Nephron progenitor cell (in vitro differentiated cells): ENCODE data around the gene GSN.

Experiments used
- DNase-seq: peaks from one replicate; pipeline ENCODE4 v3.0.0; 2021
- H3K27ac Mint-ChIP-seq: 2 replicates; pipeline ENCODE4 v1.8.0; 2021; ENCODE audit warnings: mild to moderate bottlenecking, moderate library complexity, mixed read lengths
- H3K27me3 Mint-ChIP-seq: 2 replicates; pipeline ENCODE4 v1.8.0; 2021; ENCODE audit warnings: mild to moderate bottlenecking, low read depth, mixed read lengths; ENCODE audit not compliant: poor library complexity
- H3K36me3 Mint-ChIP-seq: 2 replicates; pipeline ENCODE4 v1.8.0; 2021; ENCODE audit warnings: low read depth, mixed read lengths
- H3K4me1 Mint-ChIP-seq: 2 replicates; pipeline ENCODE4 v1.8.0; 2021; ENCODE audit warnings: mixed read lengths
- H3K4me3 Mint-ChIP-seq: 2 replicates; pipeline ENCODE4 v1.8.0; 2021; ENCODE audit warnings: mild to moderate bottlenecking, moderate library complexity, mixed read lengths
- H3K9me3 Mint-ChIP-seq: 2 replicates; pipeline ENCODE4 v1.8.0; 2021; ENCODE audit warnings: mild to moderate bottlenecking, moderate library complexity, mixed read lengths
- CTCF ChIP-seq: fragments of 200-600 bp; sonication (generic); IDR thresholded peaks from 2 replicates; pipeline ENCODE4 v1.5.0; 2021; ENCODE audit warnings: antibody characterized with exemption

The GSN gene

GRCh38 chr9:121222524-121223171 lies 45.3 kb upstream of the GSN start:
- no peak overlapping the region for H3K4me3 Mint-ChIP-seq
- H3K27ac Mint-ChIP-seq: no peak overlapping the region
- H3K9me3 Mint-ChIP-seq: no peaks in the 10 kb centered on the region
- TF ChIP-seq CTCF: peak; percentile 69
- H3K36me3 Mint-ChIP-seq: no peaks in the 10 kb centered on the region
- peak; percentile 13 for DNase-seq
- H3K4me1 Mint-ChIP-seq: peaks cover 20% of the 10 kb centered on the region
- peaks cover 6% of the 10 kb centered on the region for H3K27me3 Mint-ChIP-seq

GRCh38 chr9:121225240-121225639 lies 42.7 kb upstream of the GSN start:
- no peak overlapping the region for H3K27ac Mint-ChIP-seq

GRCh38 chr9:121226175-121226574 lies 41.8 kb upstream of the GSN start:
- H3K27me3 Mint-ChIP-seq: peaks cover 7% of the 10 kb centered on the region
- peaks cover 9% of the 10 kb centered on the region for H3K4me1 Mint-ChIP-seq
- no peak for TF ChIP-seq CTCF
- no peak overlapping the region for H3K4me3 Mint-ChIP-seq
- no peaks in the 10 kb centered on the region for H3K36me3 Mint-ChIP-seq
- H3K9me3 Mint-ChIP-seq: no peaks in the 10 kb centered on the region
- no peak for DNase-seq
- no peak overlapping the region for H3K27ac Mint-ChIP-seq

More at GRCh38 chr9:121225240-121225639, 42.7 kb upstream of the GSN start:
- DNase-seq: no peak
- peaks cover 7% of the 10 kb centered on the region for H3K27me3 Mint-ChIP-seq
- H3K9me3 Mint-ChIP-seq: no peaks in the 10 kb centered on the region
- no peaks in the 10 kb centered on the region for H3K36me3 Mint-ChIP-seq
- peaks cover 18% of the 10 kb centered on the region for H3K4me1 Mint-ChIP-seq
- no peak overlapping the region for H3K4me3 Mint-ChIP-seq
- TF ChIP-seq CTCF: no peak

GRCh38 chr9:121227862-121228261 lies 40.1 kb upstream of the GSN start:
- no peak overlapping the region for H3K4me3 Mint-ChIP-seq
- TF ChIP-seq CTCF: no peak
- no peaks in the 10 kb centered on the region for H3K4me1 Mint-ChIP-seq
- H3K36me3 Mint-ChIP-seq: no peaks in the 10 kb centered on the region
- DNase-seq: no peak
- no peak overlapping the region for H3K27ac Mint-ChIP-seq
- H3K27me3 Mint-ChIP-seq: peaks cover 7% of the 10 kb centered on the region
- no peaks in the 10 kb centered on the region for H3K9me3 Mint-ChIP-seq

- H3K4me1 Mint-ChIP-seq: peaks cover 9% of the 10 kb centered on the region
- no peak overlapping the region for H3K4me3 Mint-ChIP-seq
- no peak for TF ChIP-seq CTCF
- H3K9me3 Mint-ChIP-seq: no peaks in the 10 kb centered on the region
- DNase-seq: no peak
- H3K27me3 Mint-ChIP-seq: peaks cover 7% of the 10 kb centered on the region
- H3K27ac Mint-ChIP-seq: no peak overlapping the region
- no peaks in the 10 kb centered on the region for H3K36me3 Mint-ChIP-seq
Measured at GRCh38 chr9:121230256-121230655, 37.7 kb upstream of the GSN start.

- Mint-ChIP-seq H3K27me3 (peaks cover 3% of the 10 kb centered on the region), H3K9me3 (no peaks in the 10 kb centered on the region), H3K27ac (no peak overlapping the region), H3K4me1 (peaks cover 10% of the 10 kb centered on the region), H3K36me3 (no peaks in the 10 kb centered on the region), H3K4me3 (no peak overlapping the region)
- no peak for DNase-seq
- no peak for TF ChIP-seq CTCF
Measured at GRCh38 chr9:121232251-121232650, 35.7 kb upstream of the GSN start.
